ENCODE results near the gene SLC35A3.
"Not testable (repeated sequence)": the region's sequence is repeated elsewhere in the genome, so short reads cannot be mapped to it uniquely, and the experiment has no call there.

Gene SLC35A3

GRCh38 chr1:100035214-100035613, 65.4 kb downstream of the SLC35A3 start:
- peak in 1 of 51 donors; percentile 34 for DNase-seq

- peak in 2 of 51 donors; percentile 7 to 38 for DNase-seq
These were observed 67.2 kb downstream of the SLC35A3 start for GRCh38 chr1:100036718-100037655.

DNA sequence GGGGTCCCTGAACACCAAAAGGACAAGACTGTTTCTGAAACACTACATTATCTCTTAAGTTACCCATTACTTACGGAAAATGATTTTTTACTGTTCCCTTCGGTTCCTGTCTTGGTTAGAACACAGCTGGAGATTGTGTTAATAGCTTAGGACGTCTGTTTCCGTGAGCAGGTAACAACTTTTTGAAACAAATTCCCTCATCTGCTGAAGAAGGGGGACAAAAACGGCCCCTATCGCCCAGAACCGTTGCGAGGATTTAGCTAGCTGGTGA, 67.8 kb downstream of the SLC35A3 start:
- DNase-seq, result no peak

DNA sequence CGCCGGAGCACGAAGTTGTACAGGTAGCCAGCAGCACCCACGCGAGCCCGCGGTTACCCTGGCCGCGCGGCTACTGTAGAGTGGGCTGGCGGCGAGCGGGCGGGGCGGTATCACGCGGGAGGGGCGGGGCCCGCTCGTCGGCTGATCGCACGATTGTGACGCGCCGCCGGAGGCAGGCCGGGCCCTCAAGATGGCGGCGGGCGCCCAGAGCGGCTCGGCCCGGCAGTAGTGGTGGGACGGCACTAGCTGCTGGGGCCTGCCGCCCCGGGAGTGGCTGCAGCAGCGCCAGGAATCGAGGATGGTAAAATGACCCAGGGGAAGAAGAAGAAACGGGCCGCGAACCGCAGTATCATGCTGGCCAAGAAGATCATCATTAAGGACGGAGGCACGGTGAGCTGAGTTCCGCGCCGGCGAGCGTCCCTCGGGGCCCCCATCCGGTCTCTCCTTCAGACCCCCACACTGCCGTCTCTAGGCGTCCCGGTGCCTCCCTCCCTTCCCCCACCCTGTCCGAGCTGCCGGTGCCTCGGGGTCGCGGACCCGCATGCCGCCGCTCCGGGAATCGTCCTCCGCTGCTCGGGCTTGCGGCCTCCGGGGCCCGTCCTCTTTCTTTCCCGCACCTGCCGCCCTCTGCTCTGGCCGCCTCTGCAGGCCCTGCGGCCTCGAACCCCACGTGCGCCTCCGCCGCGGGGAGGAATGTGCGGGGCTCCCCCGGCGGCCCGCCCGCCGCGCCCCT, 68.3 kb downstream of the SLC35A3 start:
- DNase-seq, result peak; percentile 16 to 95 (median 83)

DNA sequence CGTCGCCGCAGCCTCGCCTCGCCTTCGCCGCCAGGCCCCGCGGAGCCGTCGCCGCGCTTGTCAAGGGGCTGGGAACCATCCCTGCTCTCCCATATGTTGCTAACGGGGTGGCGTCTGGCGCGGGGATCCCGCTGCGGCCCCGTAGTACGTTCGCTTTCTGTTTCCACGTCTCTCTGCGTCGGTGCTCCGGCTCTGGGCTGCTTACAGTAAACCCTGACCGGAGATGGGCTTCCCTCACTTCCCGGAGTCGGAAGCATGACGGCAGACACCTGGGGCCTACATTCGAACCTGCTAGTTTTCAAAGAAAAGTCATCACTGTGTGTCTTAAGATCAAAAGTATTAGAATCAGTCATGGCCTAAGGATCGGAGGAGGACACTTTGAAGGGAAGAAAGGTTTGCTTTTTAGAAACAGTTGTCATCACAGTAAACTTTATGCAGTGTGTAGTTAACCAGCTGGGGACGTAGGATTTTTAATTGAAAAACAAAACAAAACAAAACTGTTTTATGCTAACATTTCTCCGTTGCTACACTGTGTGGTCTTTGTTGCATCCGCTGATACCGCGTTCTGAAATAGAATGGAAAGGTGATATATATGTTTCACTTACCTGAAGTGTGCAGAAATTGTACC, 69.0 kb downstream of the SLC35A3 start:
- peak in 37 of 51 donors; percentile 14 to 83 (median 47) for DNase-seq

DNA sequence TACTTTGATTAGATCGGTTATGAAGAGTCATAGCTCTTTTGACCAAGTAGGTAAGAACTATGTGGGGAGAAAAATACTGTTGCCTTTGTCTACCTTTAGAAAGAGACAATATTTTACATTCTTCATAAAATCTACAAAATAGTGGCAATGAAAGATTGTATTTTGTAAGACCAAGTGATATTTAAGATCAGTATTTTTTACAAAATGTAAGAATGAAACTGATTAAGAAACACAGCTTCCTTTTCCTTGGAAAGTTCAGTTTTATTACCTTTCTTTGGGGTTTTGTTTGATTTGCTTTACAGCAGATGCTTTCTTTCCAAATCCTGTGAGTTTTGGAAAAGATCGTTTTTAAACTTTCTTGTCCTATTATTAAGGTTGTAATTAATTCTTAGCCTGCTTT, 69.8 kb downstream of the SLC35A3 start:
- DNase-seq, result no peak

- no peak for DNase-seq
These were observed 75.4 kb downstream of the SLC35A3 start for GRCh38 chr1:100045206-100045605.

DNA sequence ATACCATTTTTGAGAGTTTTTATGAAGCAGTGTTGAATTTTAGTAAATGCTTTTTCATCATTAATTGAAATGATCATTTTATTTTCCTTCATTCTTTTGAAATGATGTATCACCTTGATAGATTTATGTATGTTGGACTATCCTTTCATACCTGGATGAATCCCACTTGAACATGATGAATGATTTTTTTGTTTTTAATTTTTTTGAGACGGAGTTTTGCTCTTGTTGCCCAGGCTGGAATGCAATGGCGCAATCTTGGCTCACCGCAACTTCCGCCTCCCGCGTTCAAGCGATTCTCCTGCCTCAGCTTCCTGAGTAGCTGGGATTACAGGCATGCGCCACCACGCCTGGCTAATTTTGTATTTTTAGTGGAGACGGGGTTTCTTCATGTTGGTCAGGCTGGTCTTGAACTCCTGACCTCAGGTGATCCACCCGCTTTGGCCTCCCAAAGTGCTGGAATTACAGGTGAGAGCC, 77.5 kb downstream of the SLC35A3 start:
- DNase-seq, result not testable (repeated sequence)

GRCh38 chr1:100050139-100050538, 80.3 kb downstream of the SLC35A3 start:
- no peak for DNase-seq

- no peak for DNase-seq
These were observed 81.6 kb downstream of the SLC35A3 start for GRCh38 chr1:100051401-100051800.

GRCh38 chr1:100051893-100052292, 82.1 kb downstream of the SLC35A3 start:
- no peak for DNase-seq

DNA sequence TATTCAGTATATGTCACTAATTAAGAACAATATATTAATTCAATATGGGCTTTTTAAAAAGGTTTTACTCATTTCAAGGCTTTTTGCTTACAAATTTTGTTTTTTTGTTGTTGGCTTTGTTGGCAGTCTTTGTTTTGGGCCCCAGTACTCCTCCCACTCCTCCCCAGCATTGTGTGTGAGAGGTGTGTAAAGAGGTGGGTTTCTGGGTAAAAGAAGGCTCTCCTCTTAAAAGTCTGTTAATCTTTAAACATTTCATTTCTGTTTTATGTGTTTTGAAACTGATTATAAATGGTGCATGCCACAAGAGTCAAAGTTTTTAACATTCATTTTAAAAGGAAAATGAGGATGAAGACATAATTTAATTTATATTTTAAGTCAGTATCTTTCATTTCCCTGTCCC, 83.3 kb downstream of the SLC35A3 start:
- DNase-seq, result no peak

GRCh38 chr1:100053727-100054126, 83.9 kb downstream of the SLC35A3 start:
- DNase-seq, result no peak

GRCh38 chr1:100061681-100062080, 91.9 kb downstream of the SLC35A3 start:
- DNase-seq, result no peak

- DNase-seq, result no peak
These were observed 95.6 kb downstream of the SLC35A3 start for GRCh38 chr1:100065183-100065968.

DNA sequence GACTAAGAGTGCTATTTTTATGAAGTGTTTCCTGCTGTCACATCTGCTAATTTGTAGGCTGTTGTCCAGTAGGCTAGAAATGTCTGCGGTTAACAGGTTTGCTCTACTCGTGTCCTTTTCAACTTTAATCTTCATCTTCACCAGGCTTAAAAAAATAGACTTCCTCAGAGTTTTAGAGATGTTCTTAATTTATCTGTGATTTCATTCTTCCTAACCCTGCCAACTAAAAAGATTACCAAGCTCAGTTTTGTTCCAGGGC, 96.1 kb downstream of the SLC35A3 start:
- DNase-seq, result no peak

GRCh38 chr1:100070201-100070939, 100.6 kb downstream of the SLC35A3 start:
- DNase-seq, result no peak

DNA sequence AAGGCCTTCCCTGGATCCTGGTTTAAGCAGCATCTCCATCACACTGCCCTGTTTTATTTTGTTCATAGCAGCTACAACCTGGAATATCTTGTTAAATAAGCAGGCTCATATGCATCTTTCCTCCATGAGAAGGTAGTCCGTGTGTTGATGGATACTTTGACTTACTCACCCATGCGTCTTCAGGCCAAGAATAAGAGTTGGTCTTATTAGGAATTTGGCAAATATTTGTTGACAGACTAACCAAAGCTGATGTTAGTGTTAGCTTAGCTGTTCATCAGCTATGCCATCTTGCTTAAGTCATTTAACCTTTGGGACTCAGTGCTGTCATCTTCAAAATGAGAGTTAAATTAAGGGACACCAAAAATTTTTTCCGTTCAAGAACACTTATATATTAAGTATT, 103.7 kb downstream of the SLC35A3 start:
- DNase-seq, result no peak

- peak in 1 of 51 donors; percentile 1 for DNase-seq
These were observed 105.0 kb downstream of the SLC35A3 start for GRCh38 chr1:100074604-100075395.

DNA sequence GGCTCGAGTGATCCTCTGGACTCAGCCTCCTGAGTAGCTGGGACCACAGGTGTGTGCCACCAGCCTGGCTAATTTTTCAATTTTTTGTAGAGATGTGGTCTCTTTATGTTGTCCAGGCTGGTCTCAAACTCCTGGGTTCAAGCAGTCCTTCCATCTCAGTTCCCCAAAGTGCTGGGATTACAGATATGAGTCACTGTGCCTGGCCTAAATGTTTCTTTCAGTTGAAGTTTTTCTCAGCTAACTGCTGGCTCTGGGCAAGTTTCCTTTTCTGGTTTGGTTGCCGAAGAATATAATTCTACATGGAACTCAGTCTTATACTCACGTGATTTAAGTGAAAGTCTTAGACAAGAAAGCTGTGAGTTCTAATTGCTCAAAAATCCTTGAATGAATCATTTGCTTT, 106.0 kb downstream of the SLC35A3 start:
- no peak for DNase-seq
